HG03442 (cell line): Measurements from ENCODE around the gene ARHGEF28.

Experiments used
- ATAC-seq: cut with Tn5 transposase; IDR thresholded peaks from one replicate; pipeline ENCODE4 v1.9.1; 2021; ENCODE audit warnings: mild to moderate bottlenecking, moderate library complexity; ENCODE audit not compliant: unreplicated experiment

The ARHGEF28 gene

DNA sequence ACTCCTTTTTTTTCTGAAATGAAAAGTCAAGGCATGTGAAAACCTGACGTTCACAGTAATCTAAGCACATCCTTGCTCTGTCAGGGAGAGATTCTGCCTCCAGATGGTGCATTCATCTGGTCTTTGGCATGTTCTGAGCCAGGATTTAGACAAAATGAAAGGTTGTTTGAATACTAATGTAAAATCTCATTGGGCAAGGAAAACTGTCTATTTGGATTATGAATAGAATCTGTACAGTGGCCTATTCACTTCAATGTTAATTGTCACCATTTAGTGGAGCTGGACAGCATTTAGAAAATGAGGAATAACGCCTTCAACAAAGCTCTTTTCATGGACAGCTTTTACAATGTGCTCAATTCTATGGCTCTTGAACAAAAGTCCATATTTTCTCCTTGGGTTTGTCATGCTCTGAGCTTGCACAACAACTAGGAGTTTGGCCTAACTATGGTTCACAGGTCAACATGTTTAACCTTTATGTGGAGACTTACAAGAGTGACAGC lies 28.9 kb downstream of the ARHGEF28 start:
- ATAC-seq = no peak

DNA sequence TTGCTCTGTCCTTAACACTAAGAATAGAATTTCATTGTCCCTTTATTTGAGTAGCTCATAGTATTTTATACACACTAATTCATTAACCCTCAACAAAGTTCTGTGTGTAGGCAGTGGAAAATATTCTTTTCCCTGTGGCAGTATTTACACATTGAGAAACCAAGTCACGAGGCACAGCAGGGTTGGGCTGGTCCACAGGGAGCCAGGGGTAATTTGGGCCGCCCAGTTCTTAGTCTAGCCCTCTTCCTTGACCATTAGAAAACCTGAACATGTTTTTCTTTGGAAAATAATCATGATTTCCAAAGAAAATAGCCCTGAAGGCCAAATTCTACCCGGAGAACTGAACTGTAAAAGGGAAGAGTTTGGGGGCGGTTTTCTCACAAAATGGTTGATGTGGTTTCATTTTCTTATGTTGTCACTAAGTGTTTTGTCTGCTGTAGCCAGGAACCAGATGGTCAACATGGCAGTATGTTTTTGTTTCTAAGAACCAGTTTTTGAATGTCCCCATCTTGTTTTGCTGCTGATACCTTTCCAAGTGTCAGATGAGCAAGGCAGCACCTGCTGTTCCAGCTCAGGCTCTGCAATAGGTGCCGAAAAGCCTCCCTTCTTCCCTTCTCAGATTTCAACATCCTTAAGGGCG lies 29.6 kb downstream of the ARHGEF28 start:
- no peak for ATAC-seq

DNA sequence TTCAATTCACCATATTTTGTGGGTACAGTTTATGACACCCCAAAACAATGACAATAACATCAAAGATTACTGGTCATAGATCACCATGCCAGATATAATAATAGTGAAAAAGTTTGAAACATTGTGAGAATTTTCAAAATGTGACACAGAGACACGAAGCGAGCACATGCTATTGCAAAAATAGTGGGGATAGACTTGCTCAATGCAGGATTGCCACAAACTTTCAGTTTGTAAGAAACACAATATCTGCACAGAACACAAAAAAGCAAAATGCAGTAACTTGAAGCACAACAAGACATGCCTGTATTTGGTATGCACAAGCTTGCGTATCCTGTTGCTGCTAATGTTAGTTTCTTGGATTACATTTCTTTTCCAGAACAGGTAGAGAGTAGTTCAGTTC lies 35.8 kb downstream of the ARHGEF28 start:
- ATAC-seq = no peak

DNA sequence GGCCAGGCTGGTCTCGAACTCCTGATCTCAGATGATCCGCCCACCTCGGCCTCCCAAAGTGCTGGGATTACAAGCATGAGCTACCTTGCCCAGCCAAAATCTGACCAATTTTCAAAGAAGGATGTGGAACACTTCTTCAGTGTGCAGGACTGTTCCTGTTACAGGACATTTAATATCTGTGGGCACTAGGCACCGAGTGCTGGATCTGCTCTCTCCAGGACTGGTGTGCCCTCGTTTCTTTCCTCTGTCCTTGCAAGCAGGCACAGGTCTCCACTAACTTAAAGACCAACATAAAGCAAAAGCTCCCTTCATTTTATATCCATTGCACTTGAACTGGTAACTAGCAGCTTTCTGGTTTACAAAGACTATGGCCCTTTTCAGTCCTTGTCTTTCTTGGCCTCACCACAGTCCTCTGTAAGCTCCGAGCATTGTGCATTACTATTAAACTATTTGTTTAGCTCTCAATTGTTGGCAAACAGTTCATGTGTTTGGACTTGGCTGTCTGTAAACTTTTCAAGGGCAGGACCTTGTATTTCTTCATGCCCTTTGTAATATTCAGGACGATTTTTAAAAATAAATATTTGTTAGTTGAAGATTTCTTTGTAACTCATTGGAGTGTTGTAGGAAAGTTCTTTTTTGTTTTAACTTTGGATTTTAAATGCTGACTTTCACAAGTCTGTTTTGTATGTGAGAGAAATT lies 37.3 kb downstream of the ARHGEF28 start:
- ATAC-seq = no peak

DNA sequence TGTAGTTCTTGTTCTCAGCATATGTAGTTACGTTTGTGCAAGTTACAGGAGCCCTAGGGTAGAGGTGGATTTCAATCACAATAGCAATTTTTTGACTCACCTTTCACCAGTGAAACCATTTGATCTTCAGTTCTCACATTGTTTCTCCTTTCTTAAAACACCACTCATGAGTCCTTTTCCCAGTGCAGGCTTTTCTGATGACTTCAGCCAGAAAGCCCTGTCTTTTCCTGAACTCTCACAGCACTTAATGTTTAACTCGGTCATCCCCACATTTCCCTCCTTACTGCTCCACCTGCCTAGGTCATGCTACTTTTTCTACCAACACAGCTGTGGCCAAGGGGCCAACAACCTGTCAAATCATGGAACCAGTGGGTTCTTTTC lies 37.9 kb downstream of the ARHGEF28 start:
- ATAC-seq = peak; percentile 62

DNA sequence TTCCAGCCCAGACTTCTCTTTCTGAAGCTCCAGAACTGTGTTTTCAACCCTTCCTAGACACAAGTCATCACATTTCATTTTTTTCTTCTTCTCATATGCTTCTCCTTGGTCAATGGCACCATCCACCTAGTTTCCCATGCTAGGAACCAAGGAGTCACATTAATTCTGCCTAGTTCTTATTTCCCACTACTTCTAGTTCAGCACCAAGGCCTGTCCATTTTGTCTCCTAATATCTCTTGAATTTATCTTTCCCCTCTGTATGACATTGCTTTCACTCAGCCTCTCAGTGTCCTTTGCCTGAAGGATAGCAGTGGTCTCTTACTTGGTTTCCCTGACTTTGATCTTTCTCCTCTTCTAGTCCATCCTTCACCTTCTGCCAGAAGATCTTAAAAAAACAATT lies 38.8 kb downstream of the ARHGEF28 start:
- ATAC-seq = no peak

DNA sequence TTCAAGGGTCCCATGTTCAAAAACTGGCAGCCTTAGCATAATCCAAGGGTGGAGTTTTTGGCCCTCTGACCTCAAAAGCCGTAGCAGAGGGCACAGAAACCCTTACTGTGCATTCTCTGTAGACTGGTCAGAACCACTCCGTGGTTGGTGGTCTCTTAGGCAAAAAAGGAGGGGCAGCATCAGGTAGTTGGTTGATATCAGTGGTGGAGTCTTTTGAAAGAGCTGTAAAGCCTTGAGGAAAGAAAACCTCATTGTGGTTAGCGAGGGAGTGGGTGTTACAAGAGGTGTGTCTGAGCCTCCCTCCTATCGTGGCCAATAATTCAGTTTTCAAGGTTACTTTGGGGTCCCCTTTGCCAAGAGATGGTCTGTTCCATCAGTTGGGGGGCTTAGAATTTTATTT lies 40.9 kb downstream of the ARHGEF28 start:
- ATAC-seq = no peak

DNA sequence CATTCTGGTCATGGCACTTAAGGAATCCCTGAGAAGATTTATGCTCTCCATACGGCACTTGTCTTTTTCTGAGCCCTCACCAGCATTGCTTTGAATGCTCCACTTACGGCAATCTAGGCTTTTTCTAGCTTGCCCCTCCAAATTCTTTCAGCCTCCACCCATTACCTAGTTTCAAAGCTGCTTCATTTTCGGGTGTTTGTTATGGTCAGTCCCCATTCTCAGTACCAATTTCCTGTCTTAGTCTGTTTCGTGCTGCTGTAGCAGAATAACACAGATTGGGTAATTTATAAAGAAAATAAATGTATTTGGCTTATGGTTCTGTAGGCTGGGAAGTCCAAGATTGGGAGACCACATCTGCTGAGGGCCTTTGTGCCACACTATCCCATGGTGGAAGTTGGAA lies 42.0 kb downstream of the ARHGEF28 start:
- no peak for ATAC-seq

DNA sequence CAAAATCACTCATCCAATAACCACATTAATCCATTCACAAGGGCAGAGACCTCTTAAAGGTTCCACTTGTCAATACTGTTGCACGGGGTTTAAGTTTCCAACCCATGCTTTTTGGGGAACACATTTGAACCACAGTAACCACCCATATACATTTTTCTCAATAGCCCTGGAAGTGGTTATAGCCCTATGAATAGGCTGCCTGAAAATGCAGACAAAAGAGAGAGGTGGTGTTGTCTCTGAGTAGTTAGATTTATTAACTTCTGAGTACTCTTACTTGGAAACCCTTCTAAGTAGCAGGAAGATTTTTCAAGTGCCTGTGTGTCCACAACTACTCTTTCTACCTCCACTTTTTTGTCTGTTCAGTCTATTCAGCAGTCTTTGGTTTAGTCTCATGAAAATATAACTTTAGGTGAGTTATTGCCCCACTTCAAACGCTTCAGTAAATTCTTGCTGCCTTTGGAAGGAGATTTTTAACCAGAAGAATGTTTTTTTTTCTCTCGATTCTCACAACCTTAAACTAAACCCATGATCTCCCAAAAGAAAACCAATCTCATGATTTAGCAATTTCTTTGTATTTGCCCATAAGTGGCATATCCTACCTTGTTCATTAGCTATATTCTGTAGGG lies 42.6 kb downstream of the ARHGEF28 start:
- no peak for ATAC-seq

DNA sequence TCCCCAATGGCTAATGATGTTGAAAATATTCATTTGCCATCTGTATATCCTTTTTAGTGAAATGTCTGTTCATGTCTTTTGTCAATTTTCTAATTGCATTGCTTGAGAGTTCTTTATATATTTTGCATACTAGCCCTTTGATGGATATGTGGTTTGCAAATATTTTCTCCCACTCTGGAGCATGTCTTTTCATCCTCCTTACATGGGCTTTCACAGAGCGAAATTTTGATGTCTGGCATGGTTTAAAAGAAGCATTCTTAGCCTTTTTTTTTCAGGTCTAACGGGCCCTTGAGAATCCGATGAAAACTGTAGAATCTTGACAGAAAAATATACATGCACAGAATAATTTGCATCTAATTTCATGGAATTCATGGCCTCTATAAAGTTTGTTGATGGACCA lies 44.7 kb downstream of the ARHGEF28 start:
- ATAC-seq = no peak

DNA sequence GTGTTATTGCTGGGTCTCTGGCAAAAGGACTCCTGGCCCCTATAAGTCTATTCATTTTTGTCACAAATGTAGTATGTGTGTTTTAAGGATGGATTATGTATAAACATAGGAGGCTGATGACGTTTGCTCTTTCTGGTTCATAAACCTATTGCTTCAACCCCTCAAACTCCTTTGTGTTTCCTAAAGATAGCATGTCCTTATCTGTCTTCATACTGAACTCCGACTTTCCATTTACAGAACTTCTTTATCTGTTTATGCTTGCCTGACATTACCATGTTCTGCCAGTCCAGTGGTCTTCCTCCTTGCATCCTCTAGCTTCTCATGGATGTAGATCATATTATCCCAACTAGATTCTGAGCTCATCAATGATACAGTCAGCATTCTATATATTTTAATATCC lies 46.1 kb downstream of the ARHGEF28 start:
- ATAC-seq = no peak

DNA sequence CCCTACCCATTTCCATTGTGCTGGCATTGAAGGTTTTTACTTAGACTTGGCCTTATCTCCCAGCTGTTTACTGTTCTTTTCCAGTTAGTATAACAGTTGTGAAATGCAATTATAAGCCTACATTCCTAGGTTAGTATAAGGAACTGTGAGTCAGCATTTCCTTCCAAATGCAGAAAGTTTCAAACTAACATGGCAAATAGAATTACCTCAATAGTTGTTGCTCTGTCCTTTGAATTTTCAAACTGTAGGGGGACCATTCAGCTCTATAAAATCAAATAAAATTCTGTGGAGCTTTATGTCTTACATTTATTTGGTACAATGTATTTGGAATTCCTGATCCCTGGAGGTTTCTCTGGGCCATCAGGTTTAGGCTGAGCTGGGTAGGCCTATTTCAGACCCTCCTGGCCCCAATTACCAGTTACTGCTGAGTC lies 47.2 kb downstream of the ARHGEF28 start:
- ATAC-seq = no peak

DNA sequence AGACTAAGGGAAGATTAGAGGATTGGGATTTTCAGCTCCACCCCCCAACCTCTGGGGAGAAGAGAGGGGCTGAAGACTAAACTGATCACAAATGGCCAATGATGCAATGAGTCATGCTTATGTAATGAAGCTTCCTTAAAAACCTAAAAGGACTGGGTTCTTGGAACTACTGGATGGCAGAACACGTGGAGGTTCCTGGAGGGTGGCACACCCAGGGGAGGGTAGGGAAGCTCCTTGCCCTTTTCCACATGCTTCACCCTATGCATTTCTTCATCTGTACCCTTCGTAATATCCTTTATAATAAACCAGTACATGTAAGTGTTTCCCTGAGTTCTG lies 48.6 kb downstream of the ARHGEF28 start:
- no peak for ATAC-seq

DNA sequence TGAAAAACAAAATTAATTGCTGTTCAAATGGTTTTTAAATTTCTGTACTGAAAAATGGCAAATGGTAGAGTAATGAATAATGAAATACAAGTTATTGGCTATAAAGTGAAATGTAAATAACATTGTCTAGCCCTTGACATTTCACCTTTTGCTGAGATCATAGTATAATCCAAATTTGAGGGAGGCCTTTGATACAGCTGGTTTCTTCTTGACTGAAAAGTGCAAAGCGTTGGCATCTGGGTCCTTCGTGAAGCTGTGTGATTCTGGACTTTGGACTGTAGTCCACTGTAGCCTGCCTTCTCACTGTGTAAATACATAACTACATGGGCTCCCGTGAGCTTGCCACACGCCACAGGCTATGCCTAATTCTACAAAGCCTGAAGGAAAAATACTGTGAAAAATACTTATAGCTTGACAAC lies 52.3 kb downstream of the ARHGEF28 start:
- no peak for ATAC-seq

DNA sequence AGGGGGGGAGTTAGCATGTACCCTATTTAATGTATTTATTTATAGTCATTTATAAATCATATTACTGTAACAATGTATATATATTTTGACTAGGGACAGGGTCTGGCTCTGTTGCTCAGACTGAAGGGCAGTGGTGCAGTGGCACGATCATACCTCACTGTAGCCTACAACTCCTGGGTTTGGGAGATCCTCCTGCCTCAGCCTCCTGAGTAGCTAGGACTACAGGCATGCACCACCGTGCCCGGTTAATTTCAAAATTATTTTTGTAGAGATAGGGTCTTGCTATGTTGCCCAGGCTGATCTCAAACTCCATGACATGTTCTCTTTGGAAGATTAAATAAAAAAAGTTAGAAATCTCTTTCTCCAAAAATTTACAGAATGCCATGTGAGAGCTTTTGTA lies 52.8 kb downstream of the ARHGEF28 start:
- ATAC-seq = no peak

DNA sequence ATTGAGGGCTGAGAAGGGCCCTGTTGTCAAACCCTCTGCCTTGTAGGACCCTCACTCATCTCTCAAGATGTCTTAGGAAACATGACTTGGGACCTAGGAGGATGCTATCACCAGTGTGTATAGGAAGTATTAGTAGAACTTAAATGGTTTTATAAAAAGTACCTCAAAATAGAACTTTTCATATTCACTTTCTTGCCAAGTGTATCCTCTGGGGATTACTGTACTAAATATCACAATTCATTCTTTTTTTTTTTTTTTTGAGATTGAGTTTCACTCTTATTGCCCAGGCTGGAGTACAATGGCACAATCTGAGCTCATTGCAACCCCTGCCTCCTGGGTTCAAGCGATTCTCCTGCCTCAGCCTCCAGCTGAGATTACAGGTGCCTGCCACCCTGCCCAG lies 56.2 kb downstream of the ARHGEF28 start:
- no peak for ATAC-seq

DNA sequence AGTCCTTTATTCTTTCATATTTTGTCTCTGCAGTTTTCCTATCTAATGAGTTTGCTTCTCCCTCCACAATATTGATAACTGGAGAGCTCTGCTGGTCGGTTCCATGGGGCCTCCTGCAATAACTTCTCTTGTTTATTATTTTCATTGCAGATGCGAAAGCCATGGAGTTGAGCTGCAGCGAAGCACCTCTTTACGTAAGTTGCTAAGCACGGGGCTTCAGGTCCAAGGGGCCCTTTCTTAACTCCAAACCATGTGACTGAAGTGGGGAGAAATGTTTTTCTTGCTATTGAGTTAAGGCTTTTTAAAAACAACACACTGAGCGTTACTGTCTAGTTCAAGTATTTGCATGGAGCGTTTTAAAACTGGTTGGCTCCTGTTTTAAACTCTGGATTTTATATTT lies 58.7 kb downstream of the ARHGEF28 start:
- no peak for ATAC-seq

DNA sequence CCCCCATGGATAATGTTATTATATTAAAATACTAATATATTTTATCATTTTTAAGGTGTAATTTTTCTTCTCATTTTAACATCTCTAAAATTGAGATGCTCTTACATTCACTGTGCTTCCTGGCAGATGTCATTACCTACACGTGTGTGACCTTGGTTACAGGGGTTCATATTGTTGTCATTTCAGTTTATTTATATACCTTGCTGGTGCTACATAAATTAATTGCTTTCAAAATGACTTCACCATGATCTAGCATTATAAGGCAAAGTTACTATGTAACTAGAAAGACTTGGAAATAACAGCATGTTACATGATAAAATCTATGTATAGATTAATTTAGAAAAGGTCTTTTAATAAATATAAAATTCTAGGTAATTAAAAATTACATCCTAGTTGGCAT lies 60.9 kb downstream of the ARHGEF28 start:
- ATAC-seq = no peak

DNA sequence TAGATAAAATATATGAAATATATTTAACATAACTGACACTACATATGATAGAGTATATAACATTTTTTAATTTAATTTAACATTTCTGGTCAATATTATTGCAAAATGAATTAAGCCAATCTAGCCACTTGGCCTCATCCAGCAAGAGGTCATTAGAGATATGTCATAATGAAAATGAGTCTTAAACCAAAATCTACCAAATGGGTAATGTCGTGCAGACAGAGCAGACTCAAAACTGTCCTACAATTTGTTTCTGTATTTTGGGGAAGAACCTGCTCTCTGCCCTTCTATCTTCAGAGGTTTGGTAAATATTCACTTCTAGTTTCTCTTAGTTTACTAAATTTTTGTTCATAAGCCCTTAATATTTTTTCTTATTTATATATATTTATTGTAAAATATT lies 61.4 kb downstream of the ARHGEF28 start:
- ATAC-seq = peak; percentile 67

DNA sequence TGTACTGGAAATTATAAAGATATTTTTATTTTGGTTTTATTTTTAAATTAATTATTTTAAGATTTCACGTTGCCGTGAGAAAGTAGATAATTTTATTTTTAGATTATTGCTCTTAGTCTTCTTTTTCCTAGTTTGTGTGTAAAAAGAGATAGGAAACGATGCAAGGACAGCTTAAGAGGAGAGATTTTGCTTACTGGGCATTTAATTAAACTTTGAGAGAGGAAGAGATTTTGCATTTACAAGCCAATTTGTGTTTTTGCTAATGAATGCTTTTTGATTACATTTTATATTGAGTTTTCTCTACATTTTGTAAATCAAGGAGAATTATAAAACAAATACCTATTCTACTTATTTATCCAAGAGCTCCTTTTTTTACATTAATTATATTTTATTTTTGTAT lies 64.0 kb downstream of the ARHGEF28 start:
- no peak for ATAC-seq

DNA sequence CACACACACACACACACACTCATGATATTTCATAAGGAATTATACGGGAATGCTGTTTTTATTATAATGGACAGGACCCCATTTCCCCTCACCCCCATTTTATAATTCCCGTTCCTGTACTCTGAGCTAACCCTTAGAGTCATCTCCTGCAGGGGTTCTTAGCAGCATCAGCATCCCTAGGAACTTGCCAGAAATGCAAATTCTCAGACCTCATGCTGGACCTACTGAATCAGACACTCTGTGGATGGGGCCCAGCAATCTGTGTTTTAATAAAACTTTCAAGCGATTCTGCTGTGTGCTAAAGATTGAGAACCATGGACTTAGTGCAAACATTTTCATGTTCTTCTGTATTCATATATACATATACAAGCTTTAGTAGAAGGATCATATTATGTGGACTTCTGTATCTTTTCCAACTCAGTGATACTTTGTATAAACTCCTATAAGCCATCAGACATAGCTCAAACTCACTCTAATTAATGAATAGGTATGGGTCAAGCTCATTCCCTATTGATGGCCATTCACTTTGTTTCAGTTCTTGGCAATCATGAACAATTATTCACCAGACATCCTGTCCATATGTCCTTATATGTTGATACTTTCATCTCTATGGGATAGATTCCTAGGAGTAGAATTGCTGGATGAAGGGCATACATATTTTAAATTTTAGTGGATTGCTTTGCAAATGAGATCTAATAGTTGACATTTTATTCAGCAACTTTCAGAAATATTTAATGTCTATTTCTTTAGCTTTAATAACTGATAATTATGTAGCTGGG lies 65.5 kb downstream of the ARHGEF28 start:
- ATAC-seq = no peak
